ENCODE results near the gene GRID2. TPM values are rescaled to one million over a fixed set of nuclear protein-coding genes. Genes with fewer than 3 reads are reported as not detected.

Gene GRID2
- total RNA-seq, 2 donors from 2014 or later: not detected

DNA sequence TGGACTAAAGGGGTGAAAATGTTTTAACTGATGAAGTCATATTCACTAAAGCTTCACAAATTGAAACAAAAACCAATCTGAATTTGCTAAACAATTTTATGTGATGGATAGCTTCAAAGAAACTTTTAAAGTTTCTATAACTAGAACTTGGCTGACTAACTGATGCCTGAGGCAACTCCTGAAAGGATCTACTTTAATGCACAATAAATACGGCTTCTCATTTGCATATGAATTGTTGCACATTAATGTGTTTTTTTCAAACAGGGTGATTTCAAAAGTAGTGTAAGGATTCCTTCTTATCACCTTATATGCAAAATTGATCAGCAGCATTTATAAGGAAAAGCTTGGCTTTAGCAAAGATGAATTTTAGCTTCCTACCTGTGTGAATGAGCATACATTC lies 1466.4 kb downstream of the GRID2 start:
- H3K27me3 ChIP-seq: no peaks in the 10 kb centered on the region
- H3K9me3 ChIP-seq: no peaks in the 10 kb centered on the region
- intact Hi-C loops (cut with DNase I): no loop called here
- no peak overlapping the region for H3K4me3 ChIP-seq
- no peaks in the 10 kb centered on the region for H3K36me3 ChIP-seq
- no peak overlapping the region for H3K9ac ChIP-seq (ENCODE audit: low read depth in 2 of 2, low read length in 2 of 2)
- no peak for DNase-seq
- TF ChIP-seq, protein P1, sequence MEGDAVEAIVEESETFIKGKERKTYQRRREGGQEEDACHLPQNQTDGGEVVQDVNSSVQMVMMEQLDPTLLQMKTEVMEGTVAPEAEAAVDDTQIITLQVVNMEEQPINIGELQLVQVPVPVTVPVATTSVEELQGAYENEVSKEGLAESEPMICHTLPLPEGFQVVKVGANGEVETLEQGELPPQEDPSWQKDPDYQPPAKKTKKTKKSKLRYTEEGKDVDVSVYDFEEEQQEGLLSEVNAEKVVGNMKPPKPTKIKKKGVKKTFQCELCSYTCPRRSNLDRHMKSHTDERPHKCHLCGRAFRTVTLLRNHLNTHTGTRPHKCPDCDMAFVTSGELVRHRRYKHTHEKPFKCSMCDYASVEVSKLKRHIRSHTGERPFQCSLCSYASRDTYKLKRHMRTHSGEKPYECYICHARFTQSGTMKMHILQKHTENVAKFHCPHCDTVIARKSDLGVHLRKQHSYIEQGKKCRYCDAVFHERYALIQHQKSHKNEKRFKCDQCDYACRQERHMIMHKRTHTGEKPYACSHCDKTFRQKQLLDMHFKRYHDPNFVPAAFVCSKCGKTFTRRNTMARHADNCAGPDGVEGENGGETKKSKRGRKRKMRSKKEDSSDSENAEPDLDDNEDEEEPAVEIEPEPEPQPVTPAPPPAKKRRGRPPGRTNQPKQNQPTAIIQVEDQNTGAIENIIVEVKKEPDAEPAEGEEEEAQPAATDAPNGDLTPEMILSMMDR (IDR thresholded peaks at IDR 0.05): no peak
- H3K27ac ChIP-seq: no peak overlapping the region
- H3K4me1 ChIP-seq: no peaks in the 10 kb centered on the region

DNA sequence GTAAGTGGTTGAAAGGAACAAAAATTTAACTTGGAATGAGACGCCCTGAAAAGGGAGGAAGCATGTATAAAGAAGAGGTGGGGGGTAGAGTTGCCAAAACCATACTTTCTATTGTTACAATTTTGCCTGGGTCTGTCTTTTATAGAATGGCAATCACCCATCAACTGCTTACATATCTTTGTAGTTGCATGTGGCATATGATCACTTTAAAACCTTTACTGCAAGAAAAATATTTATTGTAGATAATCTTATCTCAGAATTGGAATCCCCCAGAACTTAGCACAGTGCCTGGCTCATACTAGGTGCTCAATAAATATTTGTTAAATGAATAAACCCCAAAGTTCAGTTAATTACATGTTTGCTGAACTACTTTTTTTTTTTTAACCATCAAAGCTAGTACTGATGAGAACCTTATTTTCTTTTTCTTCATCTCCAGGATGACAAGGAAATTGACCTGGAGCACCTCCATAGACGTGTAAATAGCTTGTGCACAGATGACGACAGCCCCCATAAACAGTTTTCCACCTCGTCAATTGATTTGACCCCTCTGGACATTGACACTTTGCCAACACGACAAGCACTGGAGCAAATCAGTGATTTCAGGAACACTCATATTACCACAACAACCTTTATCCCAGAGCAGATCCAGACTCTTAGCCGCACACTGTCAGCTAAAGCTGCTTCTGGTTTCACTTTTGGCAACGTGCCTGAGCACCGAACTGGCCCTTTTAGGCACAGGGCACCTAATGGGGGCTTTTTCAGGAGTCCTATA lies 1468.1 kb downstream of the GRID2 start:
- H3K9ac ChIP-seq (ENCODE audit: low read depth in 2 of 2, low read length in 2 of 2): no peak overlapping the region
- H3K4me3 ChIP-seq: no peak overlapping the region
- no peaks in the 10 kb centered on the region for H3K36me3 ChIP-seq
- no peak overlapping the region for H3K27ac ChIP-seq
- DNase-seq: peak; percentile 19
- TF ChIP-seq, protein P1 (IDR thresholded peaks at IDR 0.05): no peak
- intact Hi-C loops (cut with DNase I): no loop called here
- H3K27me3 ChIP-seq: no peaks in the 10 kb centered on the region
- no peaks in the 10 kb centered on the region for H3K9me3 ChIP-seq
- no peaks in the 10 kb centered on the region for H3K4me1 ChIP-seq

DNA sequence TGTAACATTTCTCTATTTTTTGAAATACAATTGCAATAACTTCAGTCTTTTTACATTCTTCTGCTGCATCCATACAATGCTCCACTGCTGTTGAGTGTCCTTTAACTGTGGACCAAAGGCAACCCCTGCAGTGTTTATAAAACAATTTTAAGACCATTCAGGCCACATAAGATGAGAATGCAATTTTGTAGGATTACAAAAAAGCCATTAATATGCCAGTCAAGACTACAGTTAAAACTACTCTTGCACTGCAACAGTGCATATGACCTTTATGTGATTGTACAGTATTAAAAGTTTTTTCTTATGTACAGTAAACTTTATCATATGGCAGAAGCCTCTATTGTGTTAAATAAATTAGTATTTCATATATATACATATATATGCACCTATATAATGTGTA lies 1469.1 kb downstream of the GRID2 start:
- H3K9ac ChIP-seq (ENCODE audit: low read depth in 2 of 2, low read length in 2 of 2): no peak overlapping the region
- TF ChIP-seq, protein P1 (IDR thresholded peaks at IDR 0.05): no peak
- H3K27ac ChIP-seq: no peak overlapping the region
- DNase-seq: no peak
- no peak overlapping the region for H3K4me3 ChIP-seq
- no peaks in the 10 kb centered on the region for H3K36me3 ChIP-seq
- no peaks in the 10 kb centered on the region for H3K4me1 ChIP-seq
- intact Hi-C loops (cut with DNase I): no loop called here
- H3K9me3 ChIP-seq: no peaks in the 10 kb centered on the region
- no peaks in the 10 kb centered on the region for H3K27me3 ChIP-seq

DNA sequence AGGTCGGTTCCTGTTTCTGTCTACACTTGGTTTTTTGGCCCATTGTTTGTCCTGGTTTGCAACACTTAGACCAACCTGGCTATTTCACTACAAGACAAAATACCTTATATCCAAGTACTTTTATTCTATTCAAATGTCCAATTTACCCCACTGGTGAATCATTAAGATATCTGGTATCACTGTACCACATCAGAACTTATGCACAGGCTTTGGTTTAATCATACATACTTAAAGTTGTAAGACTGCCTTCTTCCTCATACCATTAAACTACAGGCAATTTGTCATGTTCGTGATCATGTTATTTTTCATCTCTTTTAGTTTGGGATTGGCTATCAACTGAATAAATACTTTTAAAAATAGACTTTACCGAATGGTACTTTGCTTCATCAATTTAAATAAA lies 1471.8 kb downstream of the GRID2 start:
- Histone ChIP-seq H3K36me3 (no peaks in the 10 kb centered on the region), H3K27ac (no peak overlapping the region), H3K4me1 (no peaks in the 10 kb centered on the region), H3K9me3 (no peaks in the 10 kb centered on the region), H3K9ac (ENCODE audit: low read depth in 2 of 2, low read length in 2 of 2) (no peak overlapping the region), H3K27me3 (no peaks in the 10 kb centered on the region), H3K4me3 (no peak overlapping the region)
- intact Hi-C loops (cut with DNase I): no loop called here
- no peak for DNase-seq
- TF ChIP-seq, protein P1 (IDR thresholded peaks at IDR 0.05): no peak

DNA sequence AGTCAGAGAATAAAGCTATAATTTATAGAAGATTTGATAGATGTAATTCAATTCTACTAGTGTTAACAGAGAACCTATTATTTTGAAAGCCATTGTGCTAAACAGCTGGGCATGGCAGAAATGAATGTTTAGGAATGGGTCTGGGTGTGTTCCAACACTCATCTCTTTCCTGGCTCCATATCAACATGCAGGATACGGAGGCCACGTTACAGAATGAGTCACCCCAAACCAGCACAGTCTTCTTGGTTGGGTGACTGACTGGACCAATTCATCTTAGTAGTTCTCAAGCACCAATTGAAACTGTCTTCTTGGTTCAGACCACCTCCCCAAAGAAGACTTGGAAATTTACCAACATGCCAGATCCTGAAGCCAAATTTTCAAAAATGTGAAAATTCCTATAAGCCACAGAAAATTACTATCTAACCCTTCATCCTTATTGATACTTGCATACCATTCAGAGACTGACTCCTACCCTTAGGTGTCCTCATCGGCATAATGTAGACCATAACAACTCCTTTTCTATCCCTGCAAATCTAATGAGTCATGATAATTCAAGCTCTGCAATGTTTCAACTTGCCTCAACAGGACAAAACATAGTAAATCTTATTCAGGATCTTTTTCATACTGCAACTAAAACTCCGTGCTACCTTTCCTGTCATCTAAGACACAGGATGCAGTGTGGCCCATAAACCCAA lies 1472.8 kb downstream of the GRID2 start:
- Histone ChIP-seq H3K27me3 (no peaks in the 10 kb centered on the region), H3K4me3 (no peak overlapping the region), H3K36me3 (no peaks in the 10 kb centered on the region), H3K9me3 (no peaks in the 10 kb centered on the region), H3K4me1 (no peaks in the 10 kb centered on the region), H3K9ac (ENCODE audit: low read depth in 2 of 2, low read length in 2 of 2) (no peak overlapping the region), H3K27ac (no peak overlapping the region)
- TF ChIP-seq, protein P1 (IDR thresholded peaks at IDR 0.05): no peak
- DNase-seq: no peak
- intact Hi-C loops (cut with DNase I): no loop called here
